ENCODE measurements around the gene HSDL2. TPM values are rescaled to one million over a fixed set of nuclear protein-coding genes. Genes with fewer than 3 reads are reported as not detected.
"Not testable (repeated sequence)": the region's sequence is repeated elsewhere in the genome, so short reads cannot be mapped to it uniquely, and the experiment has no call there.

The HSDL2 gene
- total and polyA plus RNA-seq, 4 donors, result 22.5 to 58.6 (median 34.8) TPM

DNA sequence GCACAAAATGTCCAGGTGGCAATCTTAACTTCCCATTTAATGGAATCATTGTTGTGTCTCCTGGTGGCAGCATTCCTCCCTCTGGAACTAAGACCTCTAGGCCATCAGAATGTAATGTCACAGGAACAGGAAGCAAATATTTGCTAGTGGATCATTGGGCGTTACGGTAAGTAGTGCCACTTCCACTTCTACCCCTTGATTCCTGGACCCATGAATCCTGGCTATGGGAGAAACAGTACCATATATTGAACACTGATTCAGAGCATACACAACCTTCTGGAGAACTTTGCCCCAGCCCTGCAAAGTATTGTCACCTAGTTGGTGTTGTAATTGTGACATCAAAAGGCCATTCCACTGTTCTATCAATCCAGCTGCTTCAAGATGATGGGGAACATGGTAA, 5.7 kb upstream of the HSDL2 start:
- not testable (repeated sequence) for DNase-seq; H3K27ac ChIP-seq (ENCODE audit: low read depth in 1 of 2, low read length in 1 of 2); H3K9ac ChIP-seq (ENCODE audit: insufficient read depth in 1 of 2, low read length in 2 of 2); H3K9me3 ChIP-seq (ENCODE audit: control insufficient read depth in 4 of 4, insufficient read depth in 3 of 4, low read length in 3 of 4); ATAC-seq (ENCODE audit: insufficient read depth, low FRiP score); H3K27me3 ChIP-seq (ENCODE audit: control insufficient read depth in 3 of 3, insufficient read depth in 3 of 3, low read length in 2 of 3); H3K4me3 ChIP-seq
- 90 to 93% methylated on average over 2 of the region's 2 CpGs for WGBS, 2 donors
- peaks cover 4 to 21% (median 7%) of the 10 kb centered on the region in 5 donors for H3K4me1 ChIP-seq (ENCODE audit: control insufficient read depth in 5 of 5, insufficient read depth in 5 of 5, low read length in 5 of 5)
- peaks cover 0 to 11% (median under 1%) of the 10 kb centered on the region in 4 donors for H3K36me3 ChIP-seq (ENCODE audit: control insufficient read depth in 4 of 4, insufficient read depth in 4 of 4, low read length in 4 of 4)

DNA sequence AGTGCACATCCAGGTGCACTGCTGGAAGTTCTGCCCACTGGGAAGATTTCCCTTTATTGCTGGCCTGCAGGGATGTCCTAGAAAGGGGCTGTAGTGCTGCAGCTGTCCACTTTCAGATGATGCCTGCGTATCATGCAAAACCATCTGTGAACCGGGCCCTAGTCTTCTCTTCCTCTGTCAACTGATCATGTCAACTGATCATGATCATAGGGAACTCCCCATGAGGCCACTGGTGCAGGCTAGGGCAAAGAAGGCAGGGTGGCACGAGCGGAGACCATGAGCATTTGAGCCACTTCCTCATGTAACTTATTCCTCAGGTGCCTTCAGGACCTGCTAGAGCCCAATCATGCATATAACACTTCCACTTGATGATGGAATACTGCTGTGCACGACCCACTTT, 4.5 kb upstream of the HSDL2 start:
- Histone ChIP-seq H3K27me3 (ENCODE audit: control insufficient read depth in 3 of 3, insufficient read depth in 3 of 3, low read length in 2 of 3) (no peaks in the 10 kb centered on the region), H3K4me3 (no peak overlapping the region), H3K9me3 (ENCODE audit: control insufficient read depth in 4 of 4, insufficient read depth in 3 of 4, low read length in 3 of 4) (no peaks in the 10 kb centered on the region), H3K36me3 (ENCODE audit: control insufficient read depth in 4 of 4, insufficient read depth in 4 of 4, low read length in 4 of 4) (peaks cover 0 to 11% (median under 1%) of the 10 kb centered on the region in 4 donors), H3K27ac (ENCODE audit: low read depth in 1 of 2, low read length in 1 of 2) (no peak overlapping the region), H3K4me1 (ENCODE audit: control insufficient read depth in 5 of 5, insufficient read depth in 5 of 5, low read length in 5 of 5) (peaks cover 4 to 23% (median 7%) of the 10 kb centered on the region in 5 donors), H3K9ac (ENCODE audit: insufficient read depth in 1 of 2, low read length in 2 of 2) (no peak overlapping the region)
- ATAC-seq (ENCODE audit: insufficient read depth, low FRiP score) (no peak), DNase-seq (no peak)
- WGBS, 2 donors, result 95% methylated on average over 5 of the region's 5 CpGs
- TF ChIP-seq, protein P1, sequence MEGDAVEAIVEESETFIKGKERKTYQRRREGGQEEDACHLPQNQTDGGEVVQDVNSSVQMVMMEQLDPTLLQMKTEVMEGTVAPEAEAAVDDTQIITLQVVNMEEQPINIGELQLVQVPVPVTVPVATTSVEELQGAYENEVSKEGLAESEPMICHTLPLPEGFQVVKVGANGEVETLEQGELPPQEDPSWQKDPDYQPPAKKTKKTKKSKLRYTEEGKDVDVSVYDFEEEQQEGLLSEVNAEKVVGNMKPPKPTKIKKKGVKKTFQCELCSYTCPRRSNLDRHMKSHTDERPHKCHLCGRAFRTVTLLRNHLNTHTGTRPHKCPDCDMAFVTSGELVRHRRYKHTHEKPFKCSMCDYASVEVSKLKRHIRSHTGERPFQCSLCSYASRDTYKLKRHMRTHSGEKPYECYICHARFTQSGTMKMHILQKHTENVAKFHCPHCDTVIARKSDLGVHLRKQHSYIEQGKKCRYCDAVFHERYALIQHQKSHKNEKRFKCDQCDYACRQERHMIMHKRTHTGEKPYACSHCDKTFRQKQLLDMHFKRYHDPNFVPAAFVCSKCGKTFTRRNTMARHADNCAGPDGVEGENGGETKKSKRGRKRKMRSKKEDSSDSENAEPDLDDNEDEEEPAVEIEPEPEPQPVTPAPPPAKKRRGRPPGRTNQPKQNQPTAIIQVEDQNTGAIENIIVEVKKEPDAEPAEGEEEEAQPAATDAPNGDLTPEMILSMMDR (IDR thresholded peaks at IDR 0.05; ENCODE audit: control extremely low read depth, extremely low read depth), result no peak

DNA sequence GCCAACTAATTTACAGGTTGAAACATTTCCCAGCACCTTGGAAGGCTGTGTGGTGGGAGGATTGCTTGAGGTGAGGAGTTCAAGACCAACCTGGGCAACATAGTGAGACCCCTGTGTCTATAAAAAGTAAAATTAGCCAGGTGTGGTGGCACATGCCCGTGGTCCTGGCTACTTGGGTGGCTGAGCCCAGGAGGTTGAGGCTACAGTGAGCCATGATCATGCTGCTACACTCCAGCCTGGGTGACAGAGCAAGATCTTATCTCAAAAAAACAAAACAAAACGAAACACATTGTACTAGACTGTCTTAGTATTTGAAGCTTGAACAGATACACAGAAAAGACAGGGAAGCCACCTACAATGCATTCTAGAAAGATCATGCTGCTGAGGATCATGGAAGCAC, 2.8 kb upstream of the HSDL2 start:
- DNase-seq, result no peak
- no peaks in the 10 kb centered on the region for H3K9me3 ChIP-seq (ENCODE audit: control insufficient read depth in 4 of 4, insufficient read depth in 3 of 4, low read length in 3 of 4)
- no peaks in the 10 kb centered on the region for H3K27me3 ChIP-seq (ENCODE audit: control insufficient read depth in 3 of 3, insufficient read depth in 3 of 3, low read length in 2 of 3)
- 9 to 44% methylated on average over 2 of the region's 2 CpGs for WGBS, 2 donors
- H3K36me3 ChIP-seq (ENCODE audit: control insufficient read depth in 4 of 4, insufficient read depth in 4 of 4, low read length in 4 of 4), result peaks cover 0 to 11% (median under 1%) of the 10 kb centered on the region in 4 donors
- H3K27ac ChIP-seq (ENCODE audit: low read depth in 1 of 2, low read length in 1 of 2), result no peak overlapping the region
- TF ChIP-seq, protein P1 (IDR thresholded peaks at IDR 0.05; ENCODE audit: control extremely low read depth, extremely low read depth), result no peak
- no peak for ATAC-seq (ENCODE audit: insufficient read depth, low FRiP score)
- peaks cover 4 to 29% (median 7%) of the 10 kb centered on the region in 5 donors for H3K4me1 ChIP-seq (ENCODE audit: control insufficient read depth in 5 of 5, insufficient read depth in 5 of 5, low read length in 5 of 5)
- no peak overlapping the region for H3K4me3 ChIP-seq
- H3K9ac ChIP-seq (ENCODE audit: insufficient read depth in 1 of 2, low read length in 2 of 2), result no peak overlapping the region

DNA sequence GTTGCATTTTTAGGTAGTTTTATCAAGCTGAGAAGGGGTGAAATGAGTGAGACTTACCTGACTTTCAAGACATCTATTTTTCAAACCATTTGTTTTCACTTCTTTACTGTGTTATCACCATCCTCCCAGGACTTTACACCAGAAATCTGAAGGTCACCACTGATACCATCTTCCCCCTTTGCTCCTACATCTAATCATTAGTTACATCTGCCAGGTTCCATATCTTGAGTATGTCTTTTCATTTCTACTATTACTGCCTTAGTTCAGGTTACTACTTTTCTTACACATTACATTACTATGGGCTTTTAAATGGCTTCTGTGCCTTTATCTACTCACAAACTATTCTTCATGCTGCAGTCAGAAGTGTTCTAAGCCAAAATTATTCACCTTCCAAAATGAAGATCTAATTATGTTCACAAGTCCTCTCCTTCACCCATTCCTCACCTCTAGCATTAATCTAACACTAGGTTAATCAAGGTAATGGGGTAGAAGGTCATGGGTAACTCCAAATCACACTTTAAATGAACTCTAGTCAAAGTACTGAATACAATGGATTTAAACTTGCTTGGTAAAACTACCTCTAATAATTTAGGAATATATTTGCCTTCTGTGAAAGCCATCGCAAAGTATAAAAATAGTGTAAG, 2.1 kb upstream of the HSDL2 start:
- H3K36me3 ChIP-seq (ENCODE audit: control insufficient read depth in 4 of 4, insufficient read depth in 4 of 4, low read length in 4 of 4), result peaks cover 0 to 11% (median under 1%) of the 10 kb centered on the region in 4 donors
- peak overlapping the region; percentile 31 to 96 for H3K9ac ChIP-seq (ENCODE audit: insufficient read depth in 1 of 2, low read length in 2 of 2)
- H3K27me3 ChIP-seq (ENCODE audit: control insufficient read depth in 3 of 3, insufficient read depth in 3 of 3, low read length in 2 of 3), result no peaks in the 10 kb centered on the region
- H3K9me3 ChIP-seq (ENCODE audit: control insufficient read depth in 4 of 4, insufficient read depth in 3 of 4, low read length in 3 of 4), result no peaks in the 10 kb centered on the region
- H3K4me1 ChIP-seq (ENCODE audit: control insufficient read depth in 5 of 5, insufficient read depth in 5 of 5, low read length in 5 of 5), result peaks cover 5 to 36% (median 9%) of the 10 kb centered on the region in 5 donors
- no peak for DNase-seq
- no peak overlapping the region for H3K4me3 ChIP-seq
- H3K27ac ChIP-seq (ENCODE audit: low read depth in 1 of 2, low read length in 1 of 2), result no peak overlapping the region
- WGBS, 2 donors, result 75 to 93% methylated on average over 1 of the region's 1 CpG
- TF ChIP-seq, protein P1 (IDR thresholded peaks at IDR 0.05; ENCODE audit: control extremely low read depth, extremely low read depth), result no peak
- ATAC-seq (ENCODE audit: insufficient read depth, low FRiP score), result no peak

Measured in lung (tissue), 12 donors.